ENCODE data around the gene SEC22C. TPM values are rescaled to one million over a fixed set of nuclear protein-coding genes. Genes with fewer than 3 reads are reported as not detected.

SEC22C gene
- total and polyA plus RNA-seq, 2 of the 4 experiments (the other 2 are of a cell fraction): 24.0 to 43.9 TPM

GRCh38 chr3:42600111-42600957 is 18.6 kb upstream of the SEC22C start, which contains the start of gene NKTR:
Gene NKTR, plus strand, starts transcription at chr3:42600686. Its CDS starts 321 bp downstream, at chr3:42601007.
- Histone ChIP-seq H2BK20ac (ENCODE audit: low read depth, low read length) (peak within 1 kb of the TSS; percentile 71; the same call in 1 of the 2 replicates), H3K4me1 (ENCODE audit: control insufficient read depth, insufficient read depth, low read length) (0 out of 2 replicates have a peak, but pooled peaks cover 3% of the 10 kb centered on the region), H3K79me1 (ENCODE audit: low read depth in 1 of 2, low read length in 2 of 2) (peaks cover 0 to 29% of the 10 kb centered on the region in 2 experiments; a peak in 3 of 4 replicates), H2BK15ac (ENCODE audit: low read depth, low read length) (peak within 1 kb of the TSS; percentile 26; the same call in 1 of the 3 replicates), H4K91ac (ENCODE audit: insufficient read depth, low read depth, low read length) (peak within 1 kb of the TSS; percentile 87), H2AK5ac (ENCODE audit: low read depth, low read length) (peak within 1 kb of the TSS; percentile 60), H3K27me3 (ENCODE audit: control insufficient read depth, insufficient read depth, low read length) (no peaks in the 10 kb centered on the region), H4K8ac (ENCODE audit: low read depth in 2 of 2, low read length in 2 of 2) (peak within 1 kb of the TSS; percentile 91 to 99), H3K27ac (ENCODE audit: insufficient read depth, low read length) (peak within 1 kb of the TSS; percentile 85), H2AFZ (replicated peaks; ENCODE audit: low read length, poor library complexity) (peak within 1 kb of the TSS; percentile 93), H4K5ac (ENCODE audit: low read depth, low read length) (peak within 1 kb of the TSS; percentile 99), H3K4me3 (ENCODE audit: insufficient read depth, low read depth, low read length) (peak within 1 kb of the TSS; percentile 64), H2BK5ac (ENCODE audit: low read depth, low read length, poor library complexity, severe bottlenecking) (peak within 1 kb of the TSS; percentile 94), H3K18ac (ENCODE audit: low read depth, low read length) (peak within 1 kb of the TSS; percentile 90), H3K4me2 (ENCODE audit: low read depth, low read length) (peak within 1 kb of the TSS; percentile 93), H3K9ac (ENCODE audit: low read depth, low read length) (peak within 1 kb of the TSS; percentile 95), H4K20me1 (ENCODE audit: insufficient read depth, low read length) (peaks cover 31% of the 10 kb centered on the region), H3K23ac (ENCODE audit: low read depth, low read length) (peak within 1 kb of the TSS; percentile 98), H3K9me1 (ENCODE audit: insufficient read depth, low read length) (peaks cover 6% of the 10 kb centered on the region; the same call in 1 of the 2 replicates), H3K14ac (replicated peaks; ENCODE audit: low read depth, low read length) (peak within 1 kb of the TSS; percentile 98), H3K4ac (ENCODE audit: low read depth, low read length) (peak within 1 kb of the TSS; percentile 96), H3K36me3 (ENCODE audit: control insufficient read depth, insufficient read depth, low read length) (no peaks in the 10 kb centered on the region), H3K56ac (ENCODE audit: extremely low read depth, insufficient read depth, low read length) (peak within 1 kb of the TSS; percentile 91), H3K9me3 (ENCODE audit: control insufficient read depth, insufficient read depth, low read length) (no peaks in the 10 kb centered on the region), H2AK9ac (replicated peaks; ENCODE audit: low read depth, low read length, poor library complexity) (peak within 1 kb of the TSS; percentile 98), H2BK120ac (ENCODE audit: low read depth, low read length) (peak within 1 kb of the TSS; percentile 59)
- TF ChIP-seq BHLHE40 (IDR thresholded peaks at IDR 0.05; ENCODE audit: low read depth, low read length): peak; percentile 21; the same call in 1 of the 2 replicates
- no peak for TF ChIP-seq RAD21 (IDR thresholded peaks at IDR 0.05; ENCODE audit: low read length)
- TF ChIP-seq POLR2A (IDR thresholded peaks at IDR 0.05; ENCODE audit: low read depth, low read length): peak; percentile 85
- TF ChIP-seq MAZ (IDR thresholded peaks at IDR 0.05; ENCODE audit: borderline replicate concordance, low read depth, low read length): peak; percentile 49; the same call in 1 of the 2 replicates
- no peak for TF ChIP-seq SMC3 (IDR thresholded peaks at IDR 0.05; ENCODE audit: low read depth, low read length)
- TF ChIP-seq MXI1 (IDR thresholded peaks at IDR 0.05; ENCODE audit: borderline replicate concordance, low read depth, low read length): peak; percentile 39; the same call in 1 of the 2 replicates
- TF ChIP-seq NFE2L2 (IDR thresholded peaks at IDR 0.05; ENCODE audit: low read depth, low read length): 0 out of 2 replicates have a peak, but pooled peaks have one; percentile 12
- in situ Hi-C loops (cut with MboI; ENCODE audit: low sequenced_read_pairs): no loop called here
- WGBS, 2 experiments (ENCODE audit: extremely low coverage in 2 of 2, insufficient read length in 1 of 2): 1% methylated on average over 17 of the region's 76 CpGs; no CpG with 5 or more reads in 1 of the 2 experiments
- dilution Hi-C loops (cut with HindIII; ENCODE audit: low sequenced_read_pairs, unreplicated experiment): no loop called here
- no TSS peak for BruUV-seq (replicated peaks)
- ATAC-seq (ENCODE audit: low read depth) (peak; percentile 94), DNase-seq (peak; percentile 97)
- intact Hi-C loops (cut with micrococcal nuclease): loop anchor here (1.0 to 5.0 kb wide), 3 partner anchors 9 to 52 kb away; partner anchors contain the start of gene ZBTB47
- ChIA-PET CTCF (interaction anchor here (1.1 kb wide), 1 partner anchor 12 kb away, joined by 3 read pairs; no protein-coding TSS in a partner anchor), POLR2A (ENCODE audit: unreplicated experiment) (interaction anchor here (1.0 kb wide), 1 partner anchor 10 kb away, joined by 3 read pairs; the partner anchor contains the start of gene SS18L2)

Data from IMR-90 (cell line).